Colon (tissue), 2 donors: ENCODE results near the gene CRADD.
"Not testable (repeated sequence)": the region's sequence is repeated elsewhere in the genome, so short reads cannot be mapped to it uniquely, and the experiment has no call there.

Experiments
- FAIRE-seq: peaks from 2 replicates; lab custom pipeline; 2012; peaks lifted over from hg19 to GRCh38; lab: Jason Lieb, UNC
- donor health status: control.
- donor health status: control.

CRADD gene

DNA sequence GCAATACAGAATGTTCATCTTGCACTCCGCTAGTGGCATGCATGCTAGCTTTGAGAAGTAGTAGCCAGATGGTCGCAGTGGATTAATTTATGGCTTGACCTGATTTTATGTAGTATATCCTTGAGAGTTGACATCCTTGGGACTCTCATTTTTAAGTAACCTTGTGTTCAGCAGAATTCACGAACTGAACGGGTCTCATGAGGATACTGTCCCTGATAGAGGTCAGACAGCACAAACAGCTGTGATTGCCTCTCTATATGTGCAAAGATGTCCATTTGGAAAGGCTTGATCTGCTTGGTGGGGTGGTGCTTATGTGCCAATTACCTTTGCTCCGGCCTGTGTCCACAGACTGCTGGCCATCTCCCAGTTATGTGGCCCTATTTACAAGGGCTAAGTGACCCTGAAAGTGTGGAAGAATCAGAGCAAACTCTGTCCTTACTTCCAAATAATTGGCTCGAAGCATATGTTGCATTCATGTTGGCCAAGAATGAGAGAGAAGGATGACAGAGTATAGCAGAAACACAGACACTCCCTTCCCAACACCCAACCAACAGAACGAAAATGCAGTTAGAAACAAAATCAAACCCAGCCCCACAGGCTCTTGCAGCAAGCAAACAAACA lies 167.1 kb downstream of the CRADD start:
- FAIRE-seq, result no peak

DNA sequence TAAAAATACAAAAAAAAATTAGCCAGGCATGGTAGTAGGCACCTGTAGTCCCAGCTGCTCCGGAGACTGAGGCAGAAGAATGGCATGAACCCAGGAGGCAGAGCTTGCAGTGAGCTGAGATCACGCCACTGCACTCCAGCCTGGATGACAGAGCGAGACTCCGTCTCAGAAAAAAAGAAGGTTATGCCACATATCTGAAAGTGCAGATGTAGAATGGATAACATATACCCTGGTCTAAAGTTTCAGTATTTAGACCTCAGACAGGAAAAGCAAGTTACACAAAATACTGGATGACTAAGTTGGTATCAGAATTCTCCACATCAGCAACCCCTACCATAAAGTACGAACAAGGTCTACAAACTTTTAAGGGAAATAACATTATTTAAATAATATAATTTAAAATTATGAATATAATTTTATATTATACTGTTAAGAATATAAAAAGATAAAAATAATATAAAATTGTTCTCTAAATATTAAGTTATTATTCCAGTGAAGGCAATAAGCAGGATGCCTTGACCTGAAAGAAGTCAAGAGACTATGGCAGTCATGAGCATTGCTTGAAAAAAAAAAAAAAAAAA lies 169.9 kb downstream of the CRADD start:
- FAIRE-seq, result no peak

DNA sequence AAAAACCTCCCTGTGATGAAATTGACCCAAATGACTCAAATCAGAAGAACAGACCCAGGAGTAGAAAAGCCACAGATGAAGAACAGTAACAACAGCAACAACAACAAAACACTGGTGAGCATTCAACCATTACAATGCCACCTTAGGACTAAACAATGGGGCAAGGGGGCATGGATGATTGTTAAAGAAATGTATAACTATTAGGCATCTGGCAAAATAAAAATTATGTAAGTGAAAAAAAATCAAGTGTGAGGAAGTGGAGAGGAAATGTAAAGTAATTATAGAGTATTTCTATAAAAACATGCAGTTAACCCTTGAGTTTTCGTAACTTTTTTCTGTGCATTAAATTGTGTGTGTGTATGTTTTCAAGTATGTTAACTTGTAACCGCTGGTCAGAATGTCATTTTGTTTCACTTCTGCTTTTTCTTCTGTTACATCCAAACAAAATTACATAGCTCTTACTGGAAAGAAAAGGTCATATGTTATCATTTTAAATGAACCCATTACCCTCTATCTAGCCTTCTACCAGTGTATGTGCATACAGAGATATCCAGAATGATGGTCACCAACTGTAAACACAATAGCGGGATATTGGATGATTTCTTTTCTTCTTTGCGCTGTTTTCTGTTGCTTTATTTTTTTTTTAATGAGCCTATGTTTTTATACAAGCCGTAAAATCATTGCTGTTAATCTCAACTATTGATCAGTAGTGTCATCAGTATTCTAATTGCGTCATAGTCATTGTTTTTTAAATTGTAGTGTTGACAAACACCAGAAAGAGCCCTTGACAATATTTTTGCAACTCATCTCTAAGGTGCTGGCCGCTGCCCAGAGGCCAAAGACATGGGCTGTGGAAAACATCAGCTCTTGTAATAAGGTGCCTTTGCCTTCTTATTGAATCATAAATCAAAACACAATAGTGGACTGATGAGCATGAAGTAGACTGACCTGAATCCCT lies 170.6 kb downstream of the CRADD start:
- FAIRE-seq, result no peak

DNA sequence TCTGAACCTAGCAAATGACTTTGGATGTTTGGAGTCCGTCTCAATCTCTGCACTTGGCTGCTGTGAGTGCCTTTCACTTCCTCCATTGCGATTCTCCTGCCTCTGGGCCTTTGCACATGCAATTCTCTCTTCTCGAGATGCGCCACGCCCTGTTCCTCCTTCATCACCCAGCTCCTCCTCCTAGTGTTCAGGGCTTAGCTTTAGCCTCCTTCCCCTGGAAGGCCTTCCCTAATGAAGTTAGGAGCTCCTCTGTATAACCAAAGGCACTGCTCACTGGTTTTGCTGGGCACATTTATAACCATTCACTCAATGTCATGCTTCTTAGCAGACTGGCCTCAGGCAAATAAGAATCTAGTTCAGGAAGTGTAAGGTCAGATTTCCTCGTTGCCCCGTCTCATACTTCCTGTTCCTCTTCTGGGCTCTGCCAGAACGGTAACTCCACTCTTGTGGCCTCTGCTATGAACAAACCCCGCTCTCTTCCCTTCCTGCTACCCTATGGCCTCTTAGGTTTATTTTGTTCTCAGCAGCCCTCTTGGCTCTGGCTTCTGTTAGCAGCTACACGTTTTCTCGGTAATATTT lies 171.4 kb downstream of the CRADD start:
- FAIRE-seq, result no peak

DNA sequence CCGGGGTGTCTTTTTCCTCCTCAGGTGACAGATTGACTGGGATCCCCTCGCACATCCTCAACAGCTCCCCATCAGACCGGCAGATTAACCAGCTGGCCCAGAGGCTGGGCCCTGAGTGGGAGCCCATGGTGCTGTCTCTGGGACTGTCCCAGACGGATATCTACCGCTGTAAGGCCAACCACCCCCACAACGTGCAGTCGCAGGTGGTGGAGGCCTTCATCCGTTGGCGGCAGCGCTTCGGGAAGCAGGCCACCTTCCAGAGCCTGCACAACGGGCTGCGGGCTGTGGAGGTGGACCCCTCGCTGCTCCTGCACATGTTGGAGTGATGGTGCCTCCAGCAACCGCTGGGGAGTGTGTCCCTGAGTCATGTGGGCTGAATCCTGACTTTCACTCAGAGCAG lies 172.8 kb downstream of the CRADD start:
- FAIRE-seq, result no peak

DNA sequence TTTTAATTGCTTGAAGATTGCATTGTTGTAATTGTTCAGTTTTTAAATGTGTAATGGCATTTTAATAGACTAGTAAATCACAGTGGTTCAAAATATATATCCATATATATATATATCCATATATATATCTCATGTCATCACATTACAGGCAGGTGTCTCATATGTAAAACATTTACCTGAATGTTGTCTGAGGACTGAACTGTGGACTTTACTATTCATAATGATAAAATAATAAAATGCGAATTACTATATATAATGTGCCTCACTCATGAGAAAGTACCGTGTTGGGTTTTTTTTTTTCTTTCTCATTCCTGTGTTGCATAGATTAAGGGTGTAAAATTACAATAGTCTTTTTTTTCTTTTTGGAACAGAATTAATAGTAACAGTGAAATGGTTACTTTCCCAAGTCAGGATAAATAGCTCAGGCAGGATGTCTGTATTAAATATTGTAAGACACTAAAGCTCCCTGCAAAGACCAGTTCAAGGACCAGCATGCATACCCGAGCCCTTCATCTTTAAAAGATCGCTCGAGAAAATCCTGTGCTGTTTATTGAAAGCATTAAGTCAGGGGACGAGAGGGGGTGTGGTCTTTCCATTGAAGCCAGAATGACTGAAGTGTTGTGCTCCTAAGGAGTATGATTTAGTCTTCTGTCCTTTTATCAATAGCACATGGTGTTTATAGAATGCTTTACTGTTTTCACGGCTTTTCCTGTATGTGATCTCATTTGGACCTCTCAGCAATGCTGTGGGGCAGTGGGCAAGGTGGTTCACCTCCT lies 173.5 kb downstream of the CRADD start:
- FAIRE-seq, result no peak

DNA sequence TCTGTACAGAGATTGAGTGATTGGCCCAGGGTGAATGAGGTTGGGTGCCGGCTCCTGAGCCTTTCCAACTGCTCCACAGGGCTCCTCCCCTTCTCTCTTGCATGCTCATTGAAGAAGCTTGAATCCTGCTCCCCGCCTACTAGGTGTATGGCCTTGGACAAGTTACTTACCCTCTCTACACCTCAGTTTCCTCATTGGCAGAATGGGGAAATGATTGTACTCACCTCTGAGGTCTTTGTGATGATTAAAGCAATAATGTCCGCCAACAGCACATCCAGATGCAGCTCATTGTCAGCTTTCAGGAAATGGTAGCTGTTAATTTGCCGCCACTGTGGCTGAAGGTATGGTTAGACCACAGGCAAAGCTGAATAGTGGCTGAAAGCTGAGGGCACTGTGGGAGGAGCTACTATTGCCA lies 174.1 kb downstream of the CRADD start:
- no peak for FAIRE-seq

DNA sequence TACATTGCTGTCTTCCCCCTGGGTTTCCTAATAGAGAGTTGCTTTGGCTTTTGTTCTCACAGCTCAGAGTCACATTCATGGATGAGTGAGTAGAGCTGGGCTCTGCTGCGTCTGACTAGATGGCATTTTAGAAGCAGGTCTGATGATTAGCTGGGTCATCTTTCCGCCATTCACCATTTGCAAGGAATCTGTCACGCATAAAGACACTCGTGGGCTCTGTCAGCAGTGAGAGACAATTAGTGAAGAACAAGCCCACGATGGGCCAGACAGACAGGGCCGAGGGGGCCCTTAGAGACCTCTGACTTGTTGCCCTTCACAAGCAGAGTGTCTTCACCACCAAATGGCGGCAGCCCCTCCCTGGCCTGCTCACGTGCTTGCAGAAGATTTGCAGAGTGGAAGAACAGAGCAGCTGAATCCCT lies 175.0 kb downstream of the CRADD start:
- no peak for FAIRE-seq

DNA sequence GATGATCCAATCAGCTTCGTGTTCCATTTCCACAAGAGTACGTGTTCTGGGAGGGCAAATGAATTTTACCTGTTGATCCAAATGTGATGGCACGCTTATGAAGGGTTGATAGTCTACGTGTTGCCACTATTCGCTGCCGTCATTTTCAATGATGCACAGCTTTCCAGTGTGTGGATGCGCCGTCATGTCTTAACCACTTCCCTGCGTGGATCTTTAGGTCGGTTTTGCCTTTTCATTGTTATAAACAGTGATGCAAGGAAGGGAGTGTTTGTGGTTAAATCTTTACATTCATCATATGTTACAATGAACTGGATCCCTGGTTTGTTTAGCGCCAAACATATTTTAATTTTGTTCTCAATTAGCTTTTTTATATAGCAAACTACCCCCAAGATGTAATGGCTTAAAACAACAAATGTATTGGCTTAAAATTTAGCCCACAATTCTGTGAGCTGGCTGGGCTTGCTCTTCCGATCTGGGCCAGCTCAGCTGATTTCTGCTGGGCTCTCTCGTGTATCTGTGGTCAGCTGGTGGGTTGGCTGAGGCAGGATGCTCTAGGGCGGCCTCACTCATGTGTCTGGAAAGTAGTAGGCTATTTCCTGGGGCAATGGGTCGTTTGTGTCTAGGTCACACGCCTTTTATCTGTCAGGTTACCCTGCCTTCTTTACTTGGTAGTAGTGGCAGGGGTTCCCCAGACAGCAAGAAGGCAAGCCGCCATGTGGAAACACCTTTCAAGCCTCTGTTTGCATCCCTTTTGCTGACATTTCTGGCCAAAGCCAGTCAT lies 176.7 kb downstream of the CRADD start:
- no peak for FAIRE-seq

DNA sequence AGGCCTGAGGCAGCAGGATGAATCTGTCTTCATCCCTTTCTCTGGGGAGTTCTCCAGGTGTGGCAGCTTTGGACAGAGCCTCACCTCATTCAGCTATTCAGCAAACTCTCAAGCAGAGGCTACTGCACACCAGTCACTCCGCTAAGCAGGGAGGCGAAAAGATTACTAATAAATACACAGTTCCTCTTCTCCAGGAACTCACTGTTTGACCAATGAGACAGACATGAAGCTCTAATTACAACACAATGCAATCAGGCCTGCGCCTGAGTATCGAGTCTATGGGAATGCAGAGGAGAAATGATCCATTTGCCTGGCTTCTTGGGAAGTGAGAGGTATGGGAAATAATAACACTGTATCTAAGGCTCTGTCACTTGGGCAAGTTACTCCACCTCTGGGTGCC lies 178.1 kb downstream of the CRADD start:
- FAIRE-seq, result no peak

DNA sequence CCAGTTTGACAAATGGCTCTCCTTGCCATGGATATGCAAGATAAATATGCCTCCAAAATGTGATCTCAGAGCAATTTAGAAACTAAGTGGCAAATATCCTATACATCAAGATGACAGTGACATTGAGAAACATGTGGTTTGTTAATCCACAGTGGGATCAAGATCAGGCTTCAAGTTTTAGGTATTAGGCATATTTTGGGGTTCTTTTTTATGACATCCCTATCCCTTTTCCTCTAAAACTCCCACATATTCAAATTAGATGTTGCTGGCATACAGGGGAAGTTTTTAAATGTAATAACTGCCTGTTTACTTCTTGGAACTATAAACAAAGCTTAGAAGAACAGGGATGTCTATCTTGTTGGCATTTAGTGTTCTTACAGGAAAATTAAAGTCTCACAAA lies 179.4 kb downstream of the CRADD start:
- no peak for FAIRE-seq

DNA sequence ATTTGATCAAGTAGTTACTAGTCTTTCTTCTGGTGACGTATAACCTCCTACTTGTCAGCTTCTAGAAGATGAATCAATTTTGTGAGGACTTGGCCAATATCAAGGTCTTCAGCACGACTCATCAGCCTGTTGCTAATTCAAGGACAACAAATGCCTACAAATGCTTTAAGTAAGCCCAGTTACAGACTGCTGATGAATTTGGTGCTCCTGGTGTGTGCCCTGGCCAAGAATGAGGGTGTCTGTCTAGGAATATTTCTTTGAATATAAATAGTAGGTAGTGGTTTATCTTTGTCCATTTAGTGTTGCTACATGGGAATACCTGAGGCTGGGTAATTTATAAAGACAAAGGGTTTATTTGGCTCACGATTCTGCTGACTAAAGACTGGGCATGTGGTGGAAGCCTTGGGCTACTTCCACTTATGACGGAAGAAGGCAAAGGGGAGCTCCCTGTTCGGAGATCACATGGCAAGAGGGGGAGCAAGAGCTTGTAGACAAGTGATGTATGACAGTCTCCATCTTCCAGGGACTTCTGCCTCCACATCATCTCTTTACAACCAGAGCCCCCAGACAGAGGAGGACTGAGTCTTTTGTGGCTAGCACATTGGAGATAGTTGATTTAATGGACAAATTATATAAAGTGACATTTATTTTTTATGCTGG lies 180.2 kb downstream of the CRADD start:
- FAIRE-seq, result no peak

DNA sequence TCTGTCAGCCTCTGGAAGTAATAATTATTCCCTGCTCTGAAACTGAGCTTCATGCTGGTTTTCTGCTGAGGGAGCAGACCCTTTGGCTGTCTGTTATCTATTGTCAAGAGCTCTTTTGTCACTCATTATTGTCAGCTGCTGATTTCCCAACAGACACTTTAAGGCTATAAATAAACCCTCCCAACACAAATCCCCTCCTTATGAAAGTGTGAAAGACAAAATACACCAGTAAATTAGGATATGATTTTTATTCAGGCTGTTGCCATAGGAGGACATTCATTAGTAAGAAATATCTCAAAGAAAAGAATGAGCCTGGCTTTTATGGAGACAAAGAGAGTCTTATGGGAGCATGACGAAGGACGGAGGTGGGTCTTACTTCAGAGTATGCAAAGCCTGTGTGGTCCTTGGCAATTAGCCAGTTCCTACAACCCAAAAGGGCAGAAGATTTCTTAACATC lies 180.8 kb downstream of the CRADD start:
- FAIRE-seq, result no peak

DNA sequence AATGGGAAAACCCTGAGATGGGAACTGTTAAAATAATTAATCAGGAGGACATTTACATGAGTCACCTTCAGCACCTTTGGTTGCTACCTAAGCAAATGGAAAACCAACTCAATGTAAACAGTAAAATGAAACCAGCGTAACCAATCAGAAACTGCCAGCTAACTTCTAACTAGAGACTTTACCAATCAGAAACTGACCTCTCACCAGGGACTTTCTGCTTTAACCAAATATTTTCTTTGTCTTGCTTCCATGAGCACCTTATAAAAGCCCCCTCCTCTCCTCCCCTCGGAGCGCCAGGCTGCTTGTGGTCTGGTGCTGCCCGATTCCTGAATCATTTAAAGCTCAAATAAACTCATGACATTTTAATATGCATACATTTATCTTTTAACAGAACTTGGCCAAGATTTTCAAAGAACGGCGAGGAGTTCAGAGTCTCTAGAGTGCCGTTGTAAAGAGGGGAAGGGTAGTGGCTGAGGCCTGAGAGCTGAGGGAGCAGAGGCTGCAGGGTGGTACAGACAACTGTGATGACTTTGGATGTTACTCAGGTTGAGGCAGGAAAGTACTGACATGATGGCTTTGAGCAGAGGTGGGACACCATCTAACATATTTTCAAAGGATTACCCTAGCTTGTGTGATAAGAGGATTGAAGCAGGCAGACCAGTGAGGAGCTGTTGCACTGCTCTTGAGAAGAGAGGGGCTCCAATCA lies 183.6 kb downstream of the CRADD start:
- no peak for FAIRE-seq

DNA sequence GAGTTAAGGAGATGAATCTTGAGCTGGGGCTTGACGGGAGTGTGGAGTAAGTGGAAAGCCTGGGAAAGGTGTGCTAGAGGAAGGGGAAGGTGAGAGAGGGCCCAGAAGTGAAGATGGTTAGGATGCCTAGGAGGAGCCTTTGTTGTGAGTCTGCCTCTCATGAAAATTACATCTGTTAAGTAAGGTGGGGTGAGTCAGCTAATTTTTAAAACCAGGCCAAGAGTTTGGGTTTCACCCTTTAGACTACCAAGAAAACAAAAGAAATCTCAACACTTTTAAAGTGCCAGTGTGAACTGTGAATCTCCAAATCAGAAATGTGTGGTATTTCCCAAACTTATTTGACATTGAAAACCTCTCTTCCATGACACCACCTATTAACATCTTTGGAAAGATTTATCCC lies 185.2 kb downstream of the CRADD start:
- no peak for FAIRE-seq

DNA sequence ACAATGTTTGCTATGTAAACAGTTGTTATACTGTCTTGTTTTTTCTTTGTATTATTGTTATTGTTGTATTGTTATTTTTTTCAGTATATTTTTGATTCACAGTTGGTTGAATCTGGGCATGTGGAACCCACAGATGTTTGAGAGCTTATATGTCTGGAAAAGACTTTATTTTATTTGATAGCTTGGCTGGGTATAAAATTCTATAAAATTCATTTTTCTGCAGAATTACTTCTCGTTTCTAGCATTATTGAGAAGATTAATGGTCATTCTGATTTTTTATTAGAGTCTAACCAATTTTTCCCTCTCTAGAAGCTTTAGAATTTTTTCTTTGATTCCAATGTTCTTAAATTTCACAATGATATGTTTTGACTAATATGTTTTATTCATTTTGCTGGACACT lies 188.6 kb downstream of the CRADD start:
- no peak for FAIRE-seq

DNA sequence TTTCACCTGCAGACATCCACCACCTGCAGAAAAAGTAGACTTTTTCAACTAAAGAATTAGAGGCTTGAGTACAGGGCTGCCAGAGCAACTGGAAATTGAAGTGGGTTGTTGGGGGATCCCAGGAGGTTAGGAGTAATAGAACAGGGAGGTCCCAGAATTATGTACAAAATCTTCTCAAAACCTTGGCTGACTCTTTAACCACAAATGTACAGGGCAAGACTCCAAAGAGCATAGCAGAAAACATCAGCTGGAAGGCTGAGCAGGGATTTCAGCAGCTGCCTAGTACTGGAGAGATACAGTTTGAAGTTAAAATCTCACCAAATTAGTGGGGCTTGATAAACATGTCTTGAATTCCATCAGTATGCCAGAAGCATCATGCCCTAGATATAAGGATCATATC lies 191.6 kb downstream of the CRADD start:
- FAIRE-seq, result no peak

DNA sequence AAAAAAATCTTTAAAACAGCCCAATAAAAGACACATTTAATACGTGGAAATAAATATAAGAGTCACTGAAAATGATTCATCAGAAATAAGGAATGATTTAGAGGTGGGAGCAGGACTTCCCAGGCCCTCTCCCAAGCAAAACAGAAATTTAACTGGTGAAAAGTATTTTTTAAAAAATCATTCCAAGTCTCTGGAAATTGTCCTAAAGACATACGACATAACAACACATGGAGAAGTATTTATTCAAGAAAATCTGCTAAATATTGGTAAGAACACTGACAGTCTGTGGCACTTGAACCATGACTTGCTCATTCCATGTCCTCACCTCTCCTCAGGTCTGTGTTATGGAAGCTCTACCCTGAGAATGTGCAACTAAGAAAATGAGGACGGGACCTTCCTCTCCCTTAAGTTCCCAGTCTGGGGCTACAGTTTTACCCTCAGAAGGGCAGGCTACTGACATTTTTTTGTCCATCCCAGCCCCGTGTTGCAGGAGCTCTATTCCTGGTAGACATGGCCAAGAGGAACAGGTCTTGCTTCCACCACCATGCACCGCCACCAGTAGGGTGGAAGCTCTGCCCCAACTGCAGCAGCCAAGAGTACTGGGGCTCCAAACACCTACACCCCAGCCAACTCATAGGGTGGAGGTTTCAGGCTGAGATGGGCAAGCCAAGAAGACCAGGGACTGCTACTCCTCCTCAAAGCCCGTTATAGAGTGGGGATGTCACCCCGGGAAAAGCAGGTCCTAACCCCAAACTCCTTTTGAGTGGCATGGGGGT lies 193.0 kb downstream of the CRADD start:
- FAIRE-seq, result no peak

DNA sequence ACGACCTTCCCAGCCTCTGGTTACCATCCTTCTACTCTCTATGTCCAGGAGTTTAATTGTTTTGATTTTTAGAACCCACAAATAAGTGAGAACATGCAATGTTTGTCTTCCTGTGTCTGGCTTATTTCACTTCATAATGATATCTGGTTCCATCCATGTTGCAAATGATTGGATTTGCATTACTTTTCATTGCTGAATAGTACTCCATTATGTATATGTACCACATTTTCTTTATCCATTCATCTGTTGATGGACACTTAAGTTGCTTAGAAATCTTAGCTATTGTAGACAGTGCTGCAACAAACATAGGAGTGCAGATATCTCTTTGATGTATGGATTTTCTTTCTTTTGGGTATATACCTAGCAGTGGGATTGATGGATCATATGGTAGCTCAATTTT lies 194.4 kb downstream of the CRADD start:
- FAIRE-seq, result not testable (repeated sequence)
